SK-N-SH (cell line): ENCODE data around the gene VSIG10L2.

Source experiments
- CHD2 ChIP-seq: fragments of 150-350 bp; IDR thresholded peaks from 2 replicates; pipeline ENCODE4 v1.6.1; 2018; ENCODE audit warnings: low read length; ENCODE audit not compliant: partially characterized antibody
- EP300 ChIP-seq, 2 experiments: IDR thresholded peaks; 2 replicates each; pipeline versions ENCODE4 v1.4.0 to v1.6.1; 2012; ENCODE audit warnings: borderline replicate concordance in 1 of 2, low read depth in 1 of 2, low read length in 1 of 2
- FOXJ3 ChIP-seq: sonication (generic); formaldehyde crosslinking; IDR thresholded peaks from 2 replicates; pipeline ENCODE4 v1.5.1; 2020; ENCODE audit warnings: mild to moderate bottlenecking, missing genetic modification reagents
- PBX3 ChIP-seq: IDR thresholded peaks from 2 replicates; pipeline ENCODE4; 2012
- POLR2AphosphoS5 ChIP-seq: IDR thresholded peaks from 2 replicates; pipeline ENCODE4 v1.6.1; 2012; ENCODE audit warnings: low read depth, low read length
- RFX5 ChIP-seq: IDR thresholded peaks from 2 replicates; pipeline ENCODE4 v1.6.1; 2012; ENCODE audit warnings: mild to moderate bottlenecking, improper control_type of control experiment, low read length
- TAF1 ChIP-seq: IDR thresholded peaks from 2 replicates; pipeline ENCODE4 v1.6.1; 2012; ENCODE audit warnings: low read depth, mild to moderate bottlenecking, low read length, moderate library complexity, borderline replicate concordance
- TEAD4 ChIP-seq: IDR thresholded peaks from 2 replicates; pipeline ENCODE4 v1.4.0; 2012; ENCODE audit warnings: mild to moderate bottlenecking, borderline replicate concordance; ENCODE audit not compliant: insufficient read depth
- YY1 ChIP-seq: IDR thresholded peaks from 2 replicates; pipeline ENCODE4 v1.4.0; 2012; ENCODE audit warnings: low read depth, mild to moderate bottlenecking
- TF ChIP-seq, protein P1 (sequence below): fragments of 200-600 bp; sonication (generic); IDR thresholded peaks from 2 replicates; pipeline ENCODE4 v1.6.1; 2017; ENCODE audit warnings: antibody characterized with exemption, mild to moderate bottlenecking, moderate library complexity
- TF ChIP-seq, protein P2 (sequence below): IDR thresholded peaks from 2 replicates; pipeline ENCODE4 v1.4.0; 2012; ENCODE audit warnings: low read depth, borderline replicate concordance
- TF ChIP-seq, protein P3 (sequence below): fragments of 150-350 bp; IDR thresholded peaks from 2 replicates; pipeline ENCODE4 v1.6.1; 2016; ENCODE audit warnings: mild to moderate bottlenecking, low read depth, low read length
- TF ChIP-seq, protein P4 (sequence below): IDR thresholded peaks from 2 replicates; pipeline ENCODE4 v1.6.1; 2012; ENCODE audit warnings: mild to moderate bottlenecking, low read depth, low read length, moderate library complexity

DNA sequence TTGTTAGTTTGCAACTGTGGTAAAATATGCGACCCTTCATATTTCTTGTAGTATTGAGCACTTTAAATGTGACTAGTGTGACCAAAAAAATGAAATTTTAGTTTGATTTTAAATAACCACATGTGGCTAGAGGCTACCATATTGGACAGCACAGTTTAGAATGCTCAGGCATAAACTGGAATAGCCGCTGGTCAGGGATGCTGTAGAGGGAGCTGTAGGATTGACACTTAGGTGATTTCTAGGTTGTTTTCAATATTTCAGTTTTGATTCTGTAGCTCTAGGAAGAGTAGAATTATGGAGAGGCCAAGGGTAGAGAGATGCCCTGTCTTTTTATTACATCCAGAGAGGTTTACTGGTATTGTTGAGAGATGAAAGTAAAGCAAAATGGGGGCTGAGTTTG lies 10.8 kb upstream of the VSIG10L2 start:
- TF ChIP-seq CHD2, result no peak
- TF ChIP-seq, protein P1, sequence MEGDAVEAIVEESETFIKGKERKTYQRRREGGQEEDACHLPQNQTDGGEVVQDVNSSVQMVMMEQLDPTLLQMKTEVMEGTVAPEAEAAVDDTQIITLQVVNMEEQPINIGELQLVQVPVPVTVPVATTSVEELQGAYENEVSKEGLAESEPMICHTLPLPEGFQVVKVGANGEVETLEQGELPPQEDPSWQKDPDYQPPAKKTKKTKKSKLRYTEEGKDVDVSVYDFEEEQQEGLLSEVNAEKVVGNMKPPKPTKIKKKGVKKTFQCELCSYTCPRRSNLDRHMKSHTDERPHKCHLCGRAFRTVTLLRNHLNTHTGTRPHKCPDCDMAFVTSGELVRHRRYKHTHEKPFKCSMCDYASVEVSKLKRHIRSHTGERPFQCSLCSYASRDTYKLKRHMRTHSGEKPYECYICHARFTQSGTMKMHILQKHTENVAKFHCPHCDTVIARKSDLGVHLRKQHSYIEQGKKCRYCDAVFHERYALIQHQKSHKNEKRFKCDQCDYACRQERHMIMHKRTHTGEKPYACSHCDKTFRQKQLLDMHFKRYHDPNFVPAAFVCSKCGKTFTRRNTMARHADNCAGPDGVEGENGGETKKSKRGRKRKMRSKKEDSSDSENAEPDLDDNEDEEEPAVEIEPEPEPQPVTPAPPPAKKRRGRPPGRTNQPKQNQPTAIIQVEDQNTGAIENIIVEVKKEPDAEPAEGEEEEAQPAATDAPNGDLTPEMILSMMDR, result 0 out of 2 replicates have a peak, but pooled peaks have one; percentile 13
- TF ChIP-seq, protein P2, sequence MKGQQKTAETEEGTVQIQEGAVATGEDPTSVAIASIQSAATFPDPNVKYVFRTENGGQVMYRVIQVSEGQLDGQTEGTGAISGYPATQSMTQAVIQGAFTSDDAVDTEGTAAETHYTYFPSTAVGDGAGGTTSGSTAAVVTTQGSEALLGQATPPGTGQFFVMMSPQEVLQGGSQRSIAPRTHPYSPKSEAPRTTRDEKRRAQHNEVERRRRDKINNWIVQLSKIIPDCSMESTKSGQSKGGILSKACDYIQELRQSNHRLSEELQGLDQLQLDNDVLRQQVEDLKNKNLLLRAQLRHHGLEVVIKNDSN, result no peak
- no peak for TF ChIP-seq TEAD4
- no peak for TF ChIP-seq EP300 (IDR thresholded peaks at IDR 0.05; ENCODE audit: borderline replicate concordance in 1 of 2, low read depth in 1 of 2, low read length in 1 of 2)
- TF ChIP-seq FOXJ3 (CRISPR knock-in tag), result no peak
- TF ChIP-seq PBX3, result no peak
- TF ChIP-seq YY1, result no peak
- TF ChIP-seq, protein P3, sequence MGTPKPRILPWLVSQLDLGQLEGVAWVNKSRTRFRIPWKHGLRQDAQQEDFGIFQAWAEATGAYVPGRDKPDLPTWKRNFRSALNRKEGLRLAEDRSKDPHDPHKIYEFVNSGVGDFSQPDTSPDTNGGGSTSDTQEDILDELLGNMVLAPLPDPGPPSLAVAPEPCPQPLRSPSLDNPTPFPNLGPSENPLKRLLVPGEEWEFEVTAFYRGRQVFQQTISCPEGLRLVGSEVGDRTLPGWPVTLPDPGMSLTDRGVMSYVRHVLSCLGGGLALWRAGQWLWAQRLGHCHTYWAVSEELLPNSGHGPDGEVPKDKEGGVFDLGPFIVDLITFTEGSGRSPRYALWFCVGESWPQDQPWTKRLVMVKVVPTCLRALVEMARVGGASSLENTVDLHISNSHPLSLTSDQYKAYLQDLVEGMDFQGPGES, result no peak
- TF ChIP-seq POLR2AphosphoS5, result no peak
- TF ChIP-seq, protein P4, sequence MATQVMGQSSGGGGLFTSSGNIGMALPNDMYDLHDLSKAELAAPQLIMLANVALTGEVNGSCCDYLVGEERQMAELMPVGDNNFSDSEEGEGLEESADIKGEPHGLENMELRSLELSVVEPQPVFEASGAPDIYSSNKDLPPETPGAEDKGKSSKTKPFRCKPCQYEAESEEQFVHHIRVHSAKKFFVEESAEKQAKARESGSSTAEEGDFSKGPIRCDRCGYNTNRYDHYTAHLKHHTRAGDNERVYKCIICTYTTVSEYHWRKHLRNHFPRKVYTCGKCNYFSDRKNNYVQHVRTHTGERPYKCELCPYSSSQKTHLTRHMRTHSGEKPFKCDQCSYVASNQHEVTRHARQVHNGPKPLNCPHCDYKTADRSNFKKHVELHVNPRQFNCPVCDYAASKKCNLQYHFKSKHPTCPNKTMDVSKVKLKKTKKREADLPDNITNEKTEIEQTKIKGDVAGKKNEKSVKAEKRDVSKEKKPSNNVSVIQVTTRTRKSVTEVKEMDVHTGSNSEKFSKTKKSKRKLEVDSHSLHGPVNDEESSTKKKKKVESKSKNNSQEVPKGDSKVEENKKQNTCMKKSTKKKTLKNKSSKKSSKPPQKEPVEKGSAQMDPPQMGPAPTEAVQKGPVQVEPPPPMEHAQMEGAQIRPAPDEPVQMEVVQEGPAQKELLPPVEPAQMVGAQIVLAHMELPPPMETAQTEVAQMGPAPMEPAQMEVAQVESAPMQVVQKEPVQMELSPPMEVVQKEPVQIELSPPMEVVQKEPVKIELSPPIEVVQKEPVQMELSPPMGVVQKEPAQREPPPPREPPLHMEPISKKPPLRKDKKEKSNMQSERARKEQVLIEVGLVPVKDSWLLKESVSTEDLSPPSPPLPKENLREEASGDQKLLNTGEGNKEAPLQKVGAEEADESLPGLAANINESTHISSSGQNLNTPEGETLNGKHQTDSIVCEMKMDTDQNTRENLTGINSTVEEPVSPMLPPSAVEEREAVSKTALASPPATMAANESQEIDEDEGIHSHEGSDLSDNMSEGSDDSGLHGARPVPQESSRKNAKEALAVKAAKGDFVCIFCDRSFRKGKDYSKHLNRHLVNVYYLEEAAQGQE, result no peak
- TF ChIP-seq RFX5, result no peak
- TF ChIP-seq TAF1, result no peak
